ENCODE results near the gene CABLES1.

CABLES1 gene

GRCh38 chr18:23114171-23114881 lies 21.0 kb upstream of the CABLES1 start:
- DNase-seq: no peak

DNA sequence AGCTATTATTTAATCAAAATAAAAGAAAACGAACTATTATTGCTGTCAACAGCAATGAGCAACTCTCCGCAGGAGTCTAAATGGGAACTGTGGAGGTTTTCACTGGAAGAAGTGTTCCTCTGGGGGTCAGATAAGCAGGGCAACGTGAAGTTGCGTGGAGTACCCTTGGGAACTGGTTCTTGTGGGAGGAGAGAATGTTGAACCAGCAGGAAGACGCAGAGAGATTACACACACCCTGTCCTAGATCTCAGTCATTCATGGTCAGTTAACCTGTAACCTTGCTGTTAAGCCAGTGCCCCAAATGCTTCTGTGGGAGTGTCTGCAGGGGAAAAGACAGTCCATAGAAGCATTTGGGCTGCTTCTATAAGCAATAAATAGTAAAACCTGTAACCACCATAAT lies 20.4 kb upstream of the CABLES1 start:
- no peak for DNase-seq

GRCh38 chr18:23115683-23116096 lies 19.6 kb upstream of the CABLES1 start:
- no peak for DNase-seq

- DNase-seq: no peak
Measured at GRCh38 chr18:23121133-23121532, 14.2 kb upstream of the CABLES1 start.

GRCh38 chr18:23122334-23123229 lies 12.7 kb upstream of the CABLES1 start:
- no peak for DNase-seq

GRCh38 chr18:23126376-23127056 lies 8.8 kb upstream of the CABLES1 start:
- no peak for DNase-seq

GRCh38 chr18:23127090-23127489 lies 8.2 kb upstream of the CABLES1 start:
- DNase-seq: no peak

DNA sequence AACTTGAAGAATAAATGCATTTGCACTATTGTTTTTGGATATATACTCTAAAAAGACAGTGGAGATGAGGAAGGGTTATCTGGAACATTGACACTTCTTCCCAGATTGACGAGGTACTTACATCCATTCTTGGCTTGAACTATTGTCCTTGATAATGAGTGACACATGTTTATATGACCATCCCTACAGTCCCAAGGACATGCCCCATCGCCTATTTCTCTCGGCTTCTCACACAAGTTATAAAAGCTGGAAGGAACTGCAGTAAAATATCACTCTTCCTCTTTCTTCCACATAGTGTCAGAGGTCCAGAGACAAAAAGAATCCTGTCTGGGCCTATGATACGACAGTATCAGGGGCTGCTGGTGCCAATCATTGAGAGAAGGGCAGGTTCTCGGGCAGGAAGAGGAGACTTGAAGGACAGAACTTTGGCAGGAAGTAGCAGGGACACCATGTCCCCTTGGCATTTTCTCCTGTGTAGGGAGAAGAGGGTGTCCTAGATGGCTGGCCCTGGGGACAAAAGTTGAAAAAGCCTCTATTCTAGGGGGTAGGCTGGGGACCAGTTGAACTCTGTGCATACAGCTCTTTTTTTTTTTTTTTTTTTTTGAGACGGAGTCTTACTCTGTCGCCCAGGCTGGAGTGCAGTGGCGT lies 5.8 kb upstream of the CABLES1 start:
- no peak for DNase-seq

DNA sequence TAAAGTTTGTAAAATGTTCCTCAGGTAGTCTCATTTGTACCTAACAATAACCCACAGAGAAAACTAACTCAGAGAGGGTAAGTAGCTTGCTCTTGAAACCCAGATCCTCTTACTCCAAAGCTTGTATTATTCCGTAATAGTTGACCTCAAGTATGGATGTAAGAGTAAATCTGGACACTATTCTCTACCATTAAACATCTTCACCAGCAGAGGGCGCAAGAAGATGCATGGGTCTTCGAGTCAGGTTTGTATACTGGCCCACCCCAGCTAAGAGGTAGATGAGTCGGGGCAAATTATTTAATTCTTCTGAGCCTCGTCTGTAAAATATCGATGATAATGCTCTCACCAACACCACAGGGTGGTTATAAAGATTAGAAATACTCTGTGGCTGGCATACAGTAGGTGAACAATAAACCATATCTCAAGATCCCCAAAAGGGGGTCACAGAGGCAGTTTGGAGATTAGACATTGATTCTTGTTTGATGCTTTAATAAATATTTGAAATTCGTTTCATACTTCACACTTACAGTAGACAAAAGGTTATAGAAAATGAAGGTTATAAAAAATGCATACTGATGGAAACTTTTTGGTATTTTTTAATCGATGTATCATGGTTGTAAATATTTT lies 3.5 kb upstream of the CABLES1 start:
- peak; percentile 44 for DNase-seq

DNA sequence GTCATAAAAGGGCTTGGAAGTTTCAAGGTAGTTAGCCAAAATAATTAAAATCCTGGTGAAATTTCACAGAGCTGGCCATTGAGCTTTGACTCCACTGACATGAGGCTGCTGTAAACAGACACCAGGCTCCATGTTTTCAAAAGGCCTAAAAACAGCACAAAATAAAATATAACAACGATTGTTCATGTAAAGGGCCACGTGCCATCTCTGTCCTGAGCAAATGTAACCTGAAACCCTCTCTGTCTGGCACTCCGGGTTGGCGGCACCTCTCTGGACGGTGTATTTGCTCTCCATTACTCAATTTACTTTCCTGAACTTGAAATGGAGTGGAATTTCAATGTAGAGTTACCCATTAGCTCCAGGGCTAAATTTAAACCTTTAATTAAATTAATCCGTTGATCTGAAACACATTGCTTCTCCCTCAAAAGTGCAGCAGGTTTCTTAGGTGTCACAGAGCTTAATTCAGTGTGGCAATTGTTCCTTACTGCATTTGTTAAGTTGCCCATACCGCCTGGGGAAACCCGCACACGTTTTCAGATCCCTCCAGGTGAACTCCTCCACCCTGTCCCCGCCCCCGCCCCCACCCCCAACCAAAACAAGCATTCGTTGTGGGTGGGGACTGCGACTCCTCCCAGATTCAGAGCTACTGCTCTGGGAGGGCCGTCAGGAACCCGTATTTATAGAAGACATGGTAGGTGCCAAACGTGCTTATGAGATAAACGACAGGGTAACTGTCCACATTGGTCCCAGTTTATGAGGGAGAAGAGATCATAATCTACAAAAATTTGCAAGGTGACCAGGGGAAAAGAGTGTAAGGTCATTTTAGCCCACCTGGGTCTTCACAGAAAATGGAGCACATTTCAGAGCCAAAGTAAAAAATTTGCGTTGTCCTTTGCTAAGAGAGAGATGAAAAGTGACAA lies 1.2 kb upstream of the CABLES1 start:
- peak; percentile 30 for DNase-seq

GRCh38 chr18:23135550-23136325 lies 453 bp downstream of the CABLES1 start:
- peak; percentile 23 for DNase-seq

DNA sequence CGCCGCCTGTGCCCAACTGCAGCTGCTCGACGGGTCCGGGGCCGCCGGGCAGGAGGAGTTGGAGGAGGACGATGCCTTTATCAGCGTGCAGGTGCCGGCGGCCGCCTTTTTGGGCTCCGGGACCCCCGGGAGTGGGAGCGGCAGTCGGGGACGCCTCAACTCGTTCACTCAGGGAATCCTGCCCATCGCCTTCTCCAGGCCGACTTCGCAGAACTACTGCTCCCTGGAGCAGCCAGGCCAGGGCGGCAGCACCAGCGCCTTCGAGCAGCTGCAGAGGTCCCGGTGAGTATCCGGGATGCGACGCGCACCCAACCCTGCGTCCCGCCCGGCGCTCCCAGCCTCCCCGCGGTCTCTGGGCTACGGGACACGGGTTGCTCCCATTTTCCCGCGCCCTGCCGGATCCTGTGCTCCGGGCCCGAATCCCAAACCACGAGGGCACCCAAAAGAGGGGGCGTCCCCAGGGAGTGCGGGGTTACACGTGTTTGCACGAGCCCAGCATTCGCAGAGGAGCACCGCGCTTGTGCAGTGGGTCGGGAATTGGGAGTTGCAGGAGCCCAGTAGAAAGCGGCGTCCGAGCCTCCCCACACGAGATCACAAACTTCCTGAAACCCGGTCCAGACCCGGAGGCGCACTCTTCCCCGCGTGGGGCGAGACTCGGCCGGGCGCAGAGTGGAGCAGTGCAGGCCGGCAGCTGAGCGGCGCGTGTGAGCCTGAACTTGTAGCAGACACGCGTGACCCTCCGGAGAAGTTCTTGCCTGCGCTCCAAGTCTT lies 1.2 kb downstream of the CABLES1 start:
- no peak for DNase-seq

DNA sequence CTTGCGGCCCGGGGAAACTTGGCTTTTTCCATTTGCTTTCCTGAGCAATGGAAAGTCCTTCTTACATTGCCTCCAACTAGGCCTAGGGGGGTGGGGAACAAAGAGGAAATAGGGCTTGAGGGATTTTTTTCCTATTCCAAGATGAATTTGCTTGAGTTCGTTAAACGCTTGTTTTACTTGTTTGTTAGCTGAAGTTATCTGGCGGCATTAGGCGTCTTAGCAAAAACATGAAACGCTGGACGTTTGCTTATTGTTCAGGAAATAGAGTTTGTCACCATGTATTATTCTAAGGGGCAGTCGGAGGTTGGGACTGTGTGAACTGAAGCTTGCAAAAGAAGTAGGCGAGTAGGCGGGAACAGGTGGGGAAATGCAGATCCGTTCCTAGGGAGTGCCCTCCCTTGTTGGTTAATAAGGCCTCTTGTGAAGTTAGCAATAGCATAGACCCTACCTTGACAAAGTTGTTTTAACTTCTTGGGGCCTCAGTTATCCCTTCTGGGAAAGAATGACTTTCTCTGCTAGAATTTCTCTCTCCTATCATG lies 1.9 kb downstream of the CABLES1 start:
- no peak for DNase-seq

DNA sequence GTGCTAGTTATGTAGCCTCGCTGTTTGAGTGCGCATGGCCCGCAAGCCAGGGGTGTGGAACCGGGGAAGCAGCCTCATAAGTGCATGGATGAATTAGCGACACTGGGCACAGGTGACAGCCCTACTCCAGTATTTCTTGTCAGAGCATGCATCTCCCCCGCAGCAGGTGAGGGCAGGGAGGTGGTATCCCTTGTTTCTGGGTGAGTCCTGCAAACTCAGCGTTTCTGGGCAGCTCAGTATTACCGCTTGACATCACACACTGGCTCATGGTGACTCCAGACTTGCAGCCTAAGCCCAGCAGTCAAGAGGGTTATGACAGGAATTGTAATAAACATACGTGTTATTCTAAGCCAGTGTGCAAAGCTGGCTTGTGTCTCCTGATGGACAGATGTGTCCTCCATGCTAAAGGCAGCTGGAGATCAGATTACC lies 2.5 kb downstream of the CABLES1 start:
- no peak for DNase-seq

- no peak for DNase-seq
Measured at GRCh38 chr18:23138471-23138870, 3.2 kb downstream of the CABLES1 start.

DNA sequence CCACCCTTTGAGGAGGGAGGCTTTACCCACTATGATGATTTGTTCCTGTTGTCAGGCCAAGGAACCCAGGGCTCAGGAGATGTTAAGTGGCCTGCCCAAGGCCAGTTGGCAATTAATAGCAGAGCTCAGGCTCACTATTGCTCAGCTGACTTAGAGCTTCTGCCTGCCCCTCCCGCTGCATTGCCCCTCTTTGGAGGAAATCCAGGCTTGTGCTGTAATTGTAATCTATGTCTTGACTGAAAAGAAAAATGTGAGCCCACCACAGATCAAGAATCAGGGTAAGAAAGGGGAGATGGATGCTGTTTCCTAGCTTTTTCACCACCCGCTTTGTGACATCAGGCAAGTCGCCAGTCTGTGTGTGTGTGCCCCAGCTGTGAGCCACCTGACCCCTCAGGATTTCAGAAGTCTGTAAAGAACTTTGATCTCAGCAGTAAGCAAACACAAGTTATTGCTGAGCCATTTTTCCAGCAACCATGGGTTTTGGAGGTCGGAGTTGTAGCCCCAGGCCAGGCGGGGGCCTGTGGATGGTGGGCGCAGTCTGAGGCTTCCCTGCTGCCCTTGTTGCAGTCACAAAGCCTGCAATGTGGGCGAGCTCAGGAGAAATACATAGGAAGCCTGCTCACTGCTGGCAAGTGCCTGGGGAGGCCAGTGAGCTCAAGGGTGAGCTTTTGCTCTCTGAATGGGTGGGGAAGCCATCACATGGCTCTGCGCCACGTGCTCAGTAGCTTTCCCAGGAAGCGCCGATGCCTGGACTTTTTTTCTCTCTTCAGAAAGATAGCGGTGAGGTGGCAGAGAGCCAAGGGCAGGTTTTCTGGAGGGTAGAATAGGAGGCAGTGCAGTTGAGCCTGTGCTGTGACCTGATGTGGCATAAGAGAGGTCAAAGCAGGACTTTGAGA lies 6.1 kb downstream of the CABLES1 start:
- DNase-seq: no peak

DNA sequence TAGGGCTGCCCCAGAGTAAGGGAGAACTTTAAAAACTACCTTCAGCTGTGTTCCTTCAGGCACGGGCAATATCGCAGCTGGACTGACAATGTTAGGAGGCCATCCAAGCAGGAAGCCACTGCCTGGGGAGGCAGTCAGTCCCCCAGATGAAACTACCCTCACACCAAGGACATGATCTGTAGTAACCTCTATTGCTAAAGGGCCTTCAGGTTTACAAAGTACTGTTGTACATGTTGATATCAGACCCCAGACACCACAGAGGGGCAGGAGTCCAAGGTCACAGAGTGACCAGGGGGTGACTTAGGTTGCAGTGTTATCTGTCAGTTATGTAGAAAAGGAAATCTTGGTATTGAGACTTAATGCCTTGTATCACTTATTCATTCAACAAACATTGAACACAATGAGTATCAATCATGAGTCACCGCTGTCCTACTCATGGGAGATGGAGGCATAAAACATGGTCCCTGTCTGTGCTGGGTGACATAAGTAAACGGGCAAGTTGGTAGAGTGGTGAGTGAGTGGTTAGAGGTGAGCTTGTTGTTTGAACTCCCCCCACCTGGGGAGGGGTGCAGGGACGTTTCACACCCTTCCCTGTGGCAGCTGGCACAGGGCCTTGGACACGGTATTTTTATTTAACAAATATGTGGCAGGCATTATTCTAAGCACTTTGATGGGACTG lies 7.1 kb downstream of the CABLES1 start:
- DNase-seq: no peak

All from activated naive CD4-positive, alpha-beta T cell treated with anti-CD3 and anti-CD28 coated beads, Interleukin-2, amount 50 U/mL, for 16 hours (primary cell).